A549 (cell line): ENCODE measurements around the gene SELENOM. TPM values are rescaled to one million over a fixed set of nuclear protein-coding genes. Genes with fewer than 3 reads are reported as not detected.

Experiments
- ATAC-seq, 2 experiments: fragments of 200-7000 bp in 1 of 2; fragments of >200 bp in 1 of 2; cut with Nextera tagmentation in 1 of 2; cut with Tn5 transposase in 1 of 2; 3 replicates each; pipeline versions ENCODE4 v1.8.0 to v1.9.1; 2018 to 2020; ENCODE audit warnings: mild to moderate bottlenecking in 1 of 2, moderate library complexity in 1 of 2
- CTCF ChIA-PET: fragments of 300-600 bp; sonication (Branson Sonifier 250); formaldehyde crosslinking; extraction: SDS; loops from one replicate; lab custom pipeline; 2021; ENCODE audit warnings: antibody characterized with exemption, inconsistent platforms; lab: Yijun Ruan, JAX
- POLR2A ChIA-PET: fragments of 350-600 bp; formaldehyde crosslinking; extraction: SDS; loops from one replicate; lab custom pipeline; 2021; ENCODE audit warnings: antibody characterized with exemption, inconsistent platforms; lab: Yijun Ruan, JAX
- DNase-seq, 2 experiments: peaks; one replicate each; pipeline versions ENCODE4 v3.0.0 to v3.0.0-alpha.2; 2011 to 2016; ENCODE audit warnings: low read depth in 1 of 2, low spot score in 1 of 2
- FAIRE-seq: peaks from 2 replicates; lab custom pipeline; 2011; peaks lifted over from hg19 to GRCh38; lab: Jason Lieb, UNC
- H3K27ac ChIP-seq, 2 experiments: fragments of >200 bp; sonication (Bioruptor Twin); formaldehyde crosslinking; 3 replicates each; pipeline ENCODE4 v1.5.1; 2016 to 2017
- H3K4me1 ChIP-seq: fragments of >200 bp; sonication (Bioruptor Twin); formaldehyde crosslinking; 3 replicates; pipeline ENCODE4 v1.6.1; 2016
- H3K4me2 ChIP-seq: fragments of >200 bp; sonication (Bioruptor Twin); formaldehyde crosslinking; 3 replicates; pipeline ENCODE4 v1.6.1; 2016
- H3K4me3 ChIP-seq: fragments of >200 bp; sonication (Bioruptor Twin); formaldehyde crosslinking; 3 replicates; pipeline ENCODE4 v1.5.1; 2016
- H3K9me3 ChIP-seq: fragments of >200 bp; sonication (Bioruptor Twin); formaldehyde crosslinking; 3 replicates; pipeline ENCODE4 v1.6.1; 2016
- BHLHE40 ChIP-seq: IDR thresholded peaks from 2 replicates; pipeline ENCODE4 v1.6.1; 2012; ENCODE audit warnings: low read depth, low read length, inconsistent platforms
- CHD2 ChIP-seq: fragments of 150-350 bp; IDR thresholded peaks from 2 replicates; pipeline ENCODE4 v1.6.1; 2014; ENCODE audit warnings: low read length; ENCODE audit not compliant: partially characterized antibody
- CHD4 ChIP-seq: fragments of 200-600 bp; sonication (generic); IDR thresholded peaks from 2 replicates; pipeline ENCODE4 v1.6.1; 2016; ENCODE audit warnings: antibody characterized with exemption, mild to moderate bottlenecking, borderline replicate concordance
- ESRRA ChIP-seq: fragments of 150-350 bp; IDR thresholded peaks from 2 replicates; pipeline ENCODE4 v1.6.1; 2014; ENCODE audit warnings: mild to moderate bottlenecking, low read length, borderline replicate concordance
- FOSB ChIP-seq: fragments of 250-450 bp; sonication (Bioruptor Pico); IDR thresholded peaks from 2 replicates; pipeline ENCODE4 v1.5.0; 2020; ENCODE audit warnings: mild to moderate bottlenecking, moderate library complexity
- FOSL2 ChIP-seq, 2 experiments: fragments of 450-650 bp in 1 of 2; fragments of >200 bp in 1 of 2; sonication (Bioruptor Twin) in 1 of 2; formaldehyde crosslinking; IDR thresholded peaks; 2 replicates each; pipeline versions ENCODE4 v1.5.0 to v1.6.1; 2016 to 2020; ENCODE audit warnings: mild to moderate bottlenecking in 1 of 2, moderate library complexity in 1 of 2
- FOXS1 ChIP-seq: fragments of 250-450 bp; sonication (Bioruptor Pico); IDR thresholded peaks from 2 replicates; pipeline ENCODE4 v1.5.0; 2020; ENCODE audit warnings: mild to moderate bottlenecking, moderate library complexity
- HOXA7 ChIP-seq: fragments of 250-450 bp; sonication (Bioruptor Pico); IDR thresholded peaks from 2 replicates; pipeline ENCODE4 v1.5.0; 2020; ENCODE audit warnings: mild to moderate bottlenecking, moderate library complexity
- JUNB ChIP-seq: fragments of >200 bp; sonication (Bioruptor Twin); formaldehyde crosslinking; IDR thresholded peaks from 2 replicates; pipeline ENCODE4 v1.6.1; 2016
- MAFK ChIP-seq: fragments of 450-650 bp; IDR thresholded peaks from 2 replicates; pipeline ENCODE4 v1.6.1; 2014; ENCODE audit not compliant: partially characterized antibody
- NR3C1 ChIP-seq: fragments of >200 bp; sonication (Bioruptor Twin); formaldehyde crosslinking; IDR thresholded peaks from 3 replicates; pipeline ENCODE4 v1.6.1; 2017
- PHF8 ChIP-seq: fragments of 200-600 bp; sonication (generic); IDR thresholded peaks from 2 replicates; pipeline ENCODE4 v1.6.1; 2016; ENCODE audit warnings: low read depth, mild to moderate bottlenecking, antibody characterized with exemption, moderate library complexity, borderline replicate concordance
- POLR2A ChIP-seq: IDR thresholded peaks from 2 replicates; pipeline ENCODE4 v1.6.1; 2012; ENCODE audit warnings: mild to moderate bottlenecking, low read length
- POLR2AphosphoS2 ChIP-seq: conservative IDR thresholded peaks from 2 replicates; pipeline ENCODE4 v1.6.1; 2012; ENCODE audit warnings: low read length, improper control_type of control experiment, inconsistent platforms
- RAD21 ChIP-seq, 2 experiments: fragments of >200 bp in 1 of 2; sonication (Bioruptor Twin) in 1 of 2; formaldehyde crosslinking in 1 of 2; IDR thresholded peaks in 1 of 2; conservative IDR thresholded peaks in 1 of 2; 2 replicates in 1 of 2; 3 replicates in 1 of 2; pipeline ENCODE4 v1.6.1; 2012 to 2018; ENCODE audit warnings: inconsistent platforms in 1 of 2
- RCOR1 ChIP-seq: fragments of 150-350 bp; IDR thresholded peaks from 2 replicates; pipeline ENCODE4 v1.6.1; 2014; ENCODE audit warnings: antibody characterized with exemption, low read length, low read depth
- RFX5 ChIP-seq: fragments of 450-650 bp; IDR thresholded peaks from 2 replicates; pipeline ENCODE4 v1.7.1; 2014; ENCODE audit warnings: antibody characterized with exemption, mild to moderate bottlenecking, moderate library complexity
- RNF2 ChIP-seq: fragments of 200-600 bp; sonication (generic); IDR thresholded peaks from 2 replicates; pipeline ENCODE4 v1.6.1; 2016; ENCODE audit warnings: low read depth, mild to moderate bottlenecking, antibody characterized with exemption, moderate library complexity, borderline replicate concordance
- SREBF2 ChIP-seq: fragments of 450-650 bp; IDR thresholded peaks from 2 replicates; pipeline ENCODE4 v1.6.1; 2014; ENCODE audit warnings: mild to moderate bottlenecking, moderate library complexity
- TP53 ChIP-seq: fragments of 250-450 bp; sonication (Bioruptor Pico); IDR thresholded peaks from 2 replicates; pipeline ENCODE4 v1.5.0; 2021; ENCODE audit warnings: mild to moderate bottlenecking, moderate library complexity
- USF2 ChIP-seq: fragments of 450-650 bp; IDR thresholded peaks from 2 replicates; pipeline ENCODE4 v1.6.1; 2014; ENCODE audit warnings: antibody characterized with exemption
- ZC3H11A ChIP-seq: fragments of 450-650 bp; IDR thresholded peaks from 2 replicates; pipeline ENCODE4 v1.6.1; 2014; ENCODE audit warnings: antibody characterized with exemption, mild to moderate bottlenecking
- ZFP36 ChIP-seq: fragments of 450-650 bp; IDR thresholded peaks from 2 replicates; pipeline ENCODE4 v1.6.1; 2014; ENCODE audit warnings: borderline replicate concordance; ENCODE audit not compliant: partially characterized antibody
- ZNF302 ChIP-seq: fragments of 250-450 bp; sonication (Bioruptor Pico); IDR thresholded peaks from 2 replicates; pipeline ENCODE4 v1.9.0; 2021; ENCODE audit warnings: inconsistent platforms, mild to moderate bottlenecking, moderate library complexity
- ZSCAN20 ChIP-seq: fragments of 250-450 bp; sonication (Bioruptor Pico); IDR thresholded peaks from 2 replicates; pipeline ENCODE4 v1.8.0; 2022; ENCODE audit warnings: mild to moderate bottlenecking, moderate library complexity
- WGBS: methylation state at CpG from one replicate; pipeline ENCODE4 v1.1.6; 2017; ENCODE audit errors: missing lambda C conversion rate; 5-methylcytosine and 5-hydroxymethylcytosine counted together
- polyA plus RNA-seq, 4 experiments: library from polyadenylated mRNA; depleted of rRNA in 3 of 4; stranded (reverse); fragments of >200 nt; fragmentation: RNase III in 1 of 4; extraction: RNeasy Plus Mini Kit Qiagen cat#74134 plus additional on column Dnase treatment in 1 of 4; gene quantifications; 2 replicates in 3 of 4; 3 replicates in 1 of 4; pipeline ENCODE4 v1.2.3, GENCODE V29; 2011 to 2017
- TF ChIP-seq, protein P1 (sequence below): fragments of 250-450 bp; sonication (Bioruptor Pico); IDR thresholded peaks from 2 replicates; pipeline ENCODE4 v1.5.0; 2021; ENCODE audit warnings: mild to moderate bottlenecking, moderate library complexity, borderline replicate concordance
- TF ChIP-seq, protein P2 (sequence below): IDR thresholded peaks from 2 replicates; pipeline ENCODE4 v1.6.1; 2012
- TF ChIP-seq, protein P3 (sequence below): fragments of >200 bp; sonication (Bioruptor Twin); formaldehyde crosslinking; IDR thresholded peaks from 3 replicates; pipeline ENCODE4 v1.6.1; 2016
- TF ChIP-seq, protein P4 (sequence below): IDR thresholded peaks from 2 replicates; pipeline ENCODE4 v1.6.1; 2012; ENCODE audit warnings: low read depth, borderline replicate concordance

Gene SELENOM
- polyA plus RNA-seq, 2 of the 4 experiments (the other 2 are of a cell fraction): 15.3 to 46.5 TPM

DNA sequence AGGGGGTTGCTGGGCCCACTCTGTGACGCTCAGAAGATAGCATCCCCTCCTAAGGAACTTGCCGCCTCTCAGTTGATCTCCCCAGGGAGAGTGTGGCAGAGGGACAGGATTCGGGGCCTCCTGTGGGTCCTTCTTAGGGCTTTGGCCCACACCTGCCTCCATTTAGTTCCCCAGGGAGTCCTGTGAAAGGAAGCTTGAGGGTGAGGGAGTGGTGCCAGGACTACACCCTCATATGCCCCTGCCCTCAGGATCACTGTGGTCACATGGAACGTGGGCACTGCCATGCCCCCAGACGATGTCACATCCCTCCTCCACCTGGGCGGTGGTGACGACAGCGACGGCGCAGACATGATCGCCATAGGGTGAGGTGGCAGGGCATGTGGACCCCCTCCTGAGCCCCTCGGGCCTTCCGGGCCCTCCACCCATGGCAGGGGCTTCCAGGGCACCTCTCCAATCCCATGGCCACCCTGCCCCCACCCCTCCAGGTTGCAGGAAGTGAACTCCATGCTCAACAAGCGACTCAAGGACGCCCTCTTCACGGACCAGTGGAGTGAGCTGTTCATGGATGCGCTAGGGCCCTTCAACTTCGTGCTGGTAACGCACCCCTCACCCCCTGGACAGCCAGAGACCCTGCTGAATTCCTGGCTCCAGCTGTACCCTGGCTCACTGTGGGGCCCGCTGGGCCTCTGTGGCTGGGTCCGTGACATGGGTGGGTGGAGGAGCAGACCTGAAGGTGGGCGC, 18.9 kb upstream of the SELENOM start:
- FAIRE-seq: no peak
- H3K4me3 ChIP-seq: no peak overlapping the region
- CTCF ChIA-PET: interaction anchor here (0.8 to 3.3 kb wide), 4 partner anchors 9 to 115 kb away, joined by 3 to 17 read pairs (median 4); partner anchors contain the start of gene SELENOM

DNA sequence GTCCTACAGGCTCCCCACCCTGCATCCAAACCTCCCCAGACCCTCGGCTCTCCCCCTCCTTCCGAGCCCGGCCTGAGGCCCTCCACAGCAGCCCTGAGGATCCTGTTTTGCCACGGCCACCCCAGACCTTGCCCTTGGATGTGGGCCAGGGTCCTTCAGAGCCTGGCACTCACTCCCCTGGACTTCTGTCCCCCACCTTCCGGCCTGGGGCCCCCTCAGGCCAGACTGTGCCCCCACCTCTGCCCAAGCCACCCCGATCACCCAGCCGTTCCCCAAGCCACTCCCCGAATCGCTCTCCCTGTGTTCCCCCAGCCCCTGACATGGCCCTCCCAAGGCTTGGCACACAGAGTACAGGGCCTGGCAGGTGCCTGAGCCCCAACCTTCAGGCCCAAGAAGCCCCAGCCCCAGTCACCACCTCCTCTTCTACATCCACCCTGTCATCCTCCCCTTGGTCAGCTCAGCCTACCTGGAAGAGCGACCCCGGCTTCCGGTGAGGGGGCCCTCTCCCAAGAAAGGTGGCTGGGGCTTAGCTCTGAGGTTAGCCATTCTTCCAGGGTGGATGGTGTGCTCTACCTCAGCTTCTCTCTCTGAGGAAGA, 18.3 kb upstream of the SELENOM start:
- H3K27ac ChIP-seq: no peak overlapping the region
- ChIA-PET CTCF (interaction anchor here (0.8 to 3.3 kb wide), 4 partner anchors 9 to 116 kb away, joined by 3 to 17 read pairs (median 4); partner anchors contain the start of gene SELENOM), POLR2A (no interaction called here)
- no peak overlapping the region for H3K4me2 ChIP-seq
- no peaks in the 10 kb centered on the region for H3K9me3 ChIP-seq
- no peak overlapping the region for H3K4me3 ChIP-seq
- ATAC-seq (no peak), FAIRE-seq (no peak), DNase-seq (no peak)
- WGBS: 100% methylated on average over 1 of the region's 12 CpGs
- H3K4me1 ChIP-seq: peaks cover 11% of the 10 kb centered on the region
- TF ChIP-seq, protein P1, sequence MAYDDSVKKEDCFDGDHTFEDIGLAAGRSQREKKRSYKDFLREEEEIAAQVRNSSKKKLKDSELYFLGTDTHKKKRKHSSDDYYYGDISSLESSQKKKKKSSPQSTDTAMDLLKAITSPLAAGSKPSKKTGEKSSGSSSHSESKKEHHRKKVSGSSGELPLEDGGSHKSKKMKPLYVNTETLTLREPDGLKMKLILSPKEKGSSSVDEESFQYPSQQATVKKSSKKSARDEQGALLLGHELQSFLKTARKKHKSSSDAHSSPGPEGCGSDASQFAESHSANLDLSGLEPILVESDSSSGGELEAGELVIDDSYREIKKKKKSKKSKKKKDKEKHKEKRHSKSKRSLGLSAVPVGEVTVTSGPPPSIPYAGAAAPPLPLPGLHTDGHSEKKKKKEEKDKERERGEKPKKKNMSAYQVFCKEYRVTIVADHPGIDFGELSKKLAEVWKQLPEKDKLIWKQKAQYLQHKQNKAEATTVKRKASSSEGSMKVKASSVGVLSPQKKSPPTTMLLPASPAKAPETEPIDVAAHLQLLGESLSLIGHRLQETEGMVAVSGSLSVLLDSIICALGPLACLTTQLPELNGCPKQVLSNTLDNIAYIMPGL (CRISPR knock-in tag): no peak
- no peak for TF ChIP-seq ESRRA
- TF ChIP-seq PHF8: no peak
- no peak for TF ChIP-seq ZSCAN20
- no peak for TF ChIP-seq BHLHE40
- TF ChIP-seq, protein P2, sequence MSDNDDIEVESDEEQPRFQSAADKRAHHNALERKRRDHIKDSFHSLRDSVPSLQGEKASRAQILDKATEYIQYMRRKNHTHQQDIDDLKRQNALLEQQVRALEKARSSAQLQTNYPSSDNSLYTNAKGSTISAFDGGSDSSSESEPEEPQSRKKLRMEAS: no peak
- TF ChIP-seq USF2: no peak
- TF ChIP-seq NR3C1: no peak
- TF ChIP-seq CHD4: no peak
- TF ChIP-seq FOSL2 (IDR thresholded peaks at IDR 0.05): no peak
- no peak for TF ChIP-seq FOSL2 (CRISPR knock-in tag; IDR thresholded peaks at IDR 0.05)
- no peak for TF ChIP-seq RAD21 (conservative IDR thresholded peaks at IDR 0.05 in 1 of 2, IDR thresholded peaks at IDR 0.05 in 1 of 2)
- no peak for TF ChIP-seq ZFP36
- TF ChIP-seq SREBF2: no peak
- no peak for TF ChIP-seq ZC3H11A

More for the DNA sequence above, 18.9 kb upstream of the SELENOM start:
- Histone ChIP-seq H3K9me3 (no peaks in the 10 kb centered on the region), H3K27ac (no peak overlapping the region), H3K4me2 (no peak overlapping the region), H3K4me1 (peaks cover 11% of the 10 kb centered on the region)
- TF ChIP-seq ZSCAN20 (no peak), RNF2 (no peak), RFX5 (no peak), JUNB (no peak), USF2 (no peak), FOSB (no peak), POLR2AphosphoS2 (no peak), HOXA7 (CRISPR knock-in tag) (no peak), FOXS1 (no peak), POLR2A (no peak), ZNF302 (CRISPR knock-in tag) (no peak), RCOR1 (no peak), CHD2 (no peak), MAFK (no peak), TP53 (no peak)
- TF ChIP-seq, protein P3, sequence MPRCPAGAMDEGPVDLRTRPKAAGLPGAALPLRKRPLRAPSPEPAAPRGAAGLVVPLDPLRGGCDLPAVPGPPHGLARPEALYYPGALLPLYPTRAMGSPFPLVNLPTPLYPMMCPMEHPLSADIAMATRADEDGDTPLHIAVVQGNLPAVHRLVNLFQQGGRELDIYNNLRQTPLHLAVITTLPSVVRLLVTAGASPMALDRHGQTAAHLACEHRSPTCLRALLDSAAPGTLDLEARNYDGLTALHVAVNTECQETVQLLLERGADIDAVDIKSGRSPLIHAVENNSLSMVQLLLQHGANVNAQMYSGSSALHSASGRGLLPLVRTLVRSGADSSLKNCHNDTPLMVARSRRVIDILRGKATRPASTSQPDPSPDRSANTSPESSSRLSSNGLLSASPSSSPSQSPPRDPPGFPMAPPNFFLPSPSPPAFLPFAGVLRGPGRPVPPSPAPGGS: no peak
- TF ChIP-seq, protein P4, sequence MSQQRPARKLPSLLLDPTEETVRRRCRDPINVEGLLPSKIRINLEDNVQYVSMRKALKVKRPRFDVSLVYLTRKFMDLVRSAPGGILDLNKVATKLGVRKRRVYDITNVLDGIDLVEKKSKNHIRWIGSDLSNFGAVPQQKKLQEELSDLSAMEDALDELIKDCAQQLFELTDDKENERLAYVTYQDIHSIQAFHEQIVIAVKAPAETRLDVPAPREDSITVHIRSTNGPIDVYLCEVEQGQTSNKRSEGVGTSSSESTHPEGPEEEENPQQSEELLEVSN: no peak
- TF ChIP-seq, protein P1 (CRISPR knock-in tag): no peak
- TF ChIP-seq, protein P2: no peak
- ATAC-seq (no peak), DNase-seq (no peak)
- 93% methylated on average over 3 of the region's 22 CpGs for WGBS
- POLR2A ChIA-PET: no interaction called here
